Endodermal cell (in vitro differentiated cells): Measurements from ENCODE around the gene D2HGDH. TPM values are rescaled to one million over a fixed set of nuclear protein-coding genes. Genes with fewer than 3 reads are reported as not detected.
"Not testable (repeated sequence)": the region's sequence is repeated elsewhere in the genome, so short reads cannot be mapped to it uniquely, and the experiment has no call there.

Source experiments
- DNase-seq: peaks from one replicate; pipeline ENCODE4 v3.0.0-alpha.2; 2017
- H3K27ac ChIP-seq: 2 replicates; pipeline ENCODE4 v1.5.1; 2013; ENCODE audit warnings: mild to moderate bottlenecking, low read depth, low read length, moderate library complexity
- H3K27me3 ChIP-seq: 2 replicates; pipeline ENCODE4 v1.6.1; 2013; ENCODE audit warnings: mild to moderate bottlenecking, low read length, moderate library complexity; ENCODE audit not compliant: insufficient read depth, control insufficient read depth, poor library complexity, severe bottlenecking
- H3K36me3 ChIP-seq: 2 replicates; pipeline ENCODE4 v1.7.0; 2013; ENCODE audit warnings: mild to moderate bottlenecking, low read length, moderate library complexity; ENCODE audit not compliant: control insufficient read depth, insufficient read depth
- H3K4me1 ChIP-seq: one replicate; pipeline ENCODE4 v1.7.0; 2013; ENCODE audit warnings: low read length; ENCODE audit not compliant: control insufficient read depth, insufficient read depth
- H3K4me3 ChIP-seq: 2 replicates; pipeline ENCODE4 v1.5.1; 2013; ENCODE audit warnings: mild to moderate bottlenecking, low read length, moderate library complexity
- H3K9ac ChIP-seq: 2 replicates; pipeline ENCODE4 v1.6.1; 2013; ENCODE audit warnings: mild to moderate bottlenecking, low read length, moderate library complexity; ENCODE audit not compliant: poor library complexity, severe bottlenecking; ENCODE audit errors: extremely low read depth
- H3K9me3 ChIP-seq: 2 replicates; pipeline ENCODE4 v1.6.1; 2013; ENCODE audit warnings: mild to moderate bottlenecking, low read length, moderate library complexity; ENCODE audit not compliant: control insufficient read depth
- H3K27ac Mint-ChIP-seq: 2 replicates; pipeline ENCODE4 v1.8.0; 2020; ENCODE audit warnings: mixed read lengths
- H3K27me3 Mint-ChIP-seq: 2 replicates; pipeline ENCODE4 v1.8.0; 2021; ENCODE audit warnings: mild to moderate bottlenecking, mixed read lengths; ENCODE audit not compliant: insufficient read depth
- H3K36me3 Mint-ChIP-seq: 2 replicates; pipeline ENCODE4 v1.8.0; 2020; ENCODE audit warnings: low read depth, mixed read lengths
- H3K4me1 Mint-ChIP-seq: 2 replicates; pipeline ENCODE4 v1.8.0; 2020; ENCODE audit warnings: mixed read lengths
- H3K4me3 Mint-ChIP-seq: 2 replicates; pipeline ENCODE4 v1.8.0; 2020; ENCODE audit warnings: mild to moderate bottlenecking, moderate library complexity, mixed read lengths
- H3K9me3 Mint-ChIP-seq: 2 replicates; pipeline ENCODE4 v1.8.0; 2020; ENCODE audit warnings: mild to moderate bottlenecking, mixed read lengths
- CTCF ChIP-seq: fragments of 200-600 bp; sonication (generic); conservative IDR thresholded peaks from 2 replicates; pipeline ENCODE4 v1.5.0; 2021; ENCODE audit warnings: antibody characterized with exemption, mild to moderate bottlenecking
- WGBS, 2 experiments: methylation state at CpG; one replicate each; pipeline versions ENCODE4 v1.1.5 to v1.1.7; 2013; ENCODE audit warnings: missing lambda C conversion rate in 2 of 2, mixed read lengths in 1 of 2; ENCODE audit not compliant: insufficient coverage in 1 of 2, insufficient read length in 1 of 2; 5-methylcytosine and 5-hydroxymethylcytosine counted together
- total RNA-seq, 2 donors: library from RNA; stranded (reverse); fragmentation: NEBNext Ultra II Directional in 1 of 2; extraction: Animal tissue kit (Norgen Biotek cat#: 25700) in 1 of 2; gene quantifications; 2 replicates in 1 of 2; 3 replicates in 1 of 2; pipeline ENCODE4 v1.2.1, GENCODE V29; 2021

D2HGDH gene
- total RNA-seq, 2 donors from 2014 or later: 25.1 to 34.8 TPM

- no peak for TF ChIP-seq CTCF
- H3K9me3 Mint-ChIP-seq: peaks cover 15% of the 10 kb centered on the region
- Histone ChIP-seq H3K36me3 (peaks cover 23% of the 10 kb centered on the region), H3K4me3 (no peak overlapping the region), H3K27me3 (no peaks in the 10 kb centered on the region), H3K27ac (no peak overlapping the region), H3K9ac (no peak overlapping the region), H3K4me1 (no peaks in the 10 kb centered on the region), H3K9me3 (peaks cover 7% of the 10 kb centered on the region)
- DNase-seq: no peak
- no peaks in the 10 kb centered on the region for H3K27me3 Mint-ChIP-seq
- H3K4me3 Mint-ChIP-seq: no peak overlapping the region
- no peak overlapping the region for H3K27ac Mint-ChIP-seq
- 94% methylated on average over 9 to 28 of the region's 28 CpGs for WGBS, 2 experiments
- peaks cover 33% of the 10 kb centered on the region for H3K36me3 Mint-ChIP-seq
- H3K4me1 Mint-ChIP-seq: no peaks in the 10 kb centered on the region
These were observed 8.0 kb downstream of the D2HGDH start for GRCh38 chr2:241742320-241742939.

- not testable (repeated sequence) for H3K27me3 Mint-ChIP-seq
- WGBS, 2 experiments: 93 to 94% methylated on average over 8 to 14 of the region's 15 CpGs
These were observed 8.6 kb downstream of the D2HGDH start for GRCh38 chr2:241743008-241743407.

GRCh38 chr2:241743620-241744019, 9.2 kb downstream of the D2HGDH start:
- Mint-ChIP-seq H3K36me3 (peaks cover 33% of the 10 kb centered on the region), H3K27ac (no peak overlapping the region), H3K4me1 (no peaks in the 10 kb centered on the region), H3K9me3 (peaks cover 15% of the 10 kb centered on the region), H3K4me3 (no peak overlapping the region), H3K27me3 (no peaks in the 10 kb centered on the region)
- Histone ChIP-seq H3K9ac (no peak overlapping the region), H3K4me3 (no peak overlapping the region), H3K4me1 (no peaks in the 10 kb centered on the region), H3K36me3 (peaks cover 23% of the 10 kb centered on the region), H3K27ac (no peak overlapping the region), H3K9me3 (peaks cover 7% of the 10 kb centered on the region), H3K27me3 (no peaks in the 10 kb centered on the region)
- DNase-seq: no peak
- TF ChIP-seq CTCF: no peak
- 94 to 95% methylated on average over 12 to 16 of the region's 16 CpGs for WGBS, 2 experiments

More at GRCh38 chr2:241743008-241743407, 8.6 kb downstream of the D2HGDH start:
- H3K4me1 Mint-ChIP-seq, H3K9me3 ChIP-seq, H3K27me3 ChIP-seq, H3K4me3 ChIP-seq, H3K27ac ChIP-seq, H3K27ac Mint-ChIP-seq, H3K4me3 Mint-ChIP-seq, H3K4me1 ChIP-seq, DNase-seq, H3K9ac ChIP-seq: not testable (repeated sequence)
- peaks cover 23% of the 10 kb centered on the region for H3K36me3 ChIP-seq
- Mint-ChIP-seq H3K9me3 (peaks cover 15% of the 10 kb centered on the region), H3K36me3 (peaks cover 33% of the 10 kb centered on the region)
